ENCODE data around the gene NEU1.

DNA sequence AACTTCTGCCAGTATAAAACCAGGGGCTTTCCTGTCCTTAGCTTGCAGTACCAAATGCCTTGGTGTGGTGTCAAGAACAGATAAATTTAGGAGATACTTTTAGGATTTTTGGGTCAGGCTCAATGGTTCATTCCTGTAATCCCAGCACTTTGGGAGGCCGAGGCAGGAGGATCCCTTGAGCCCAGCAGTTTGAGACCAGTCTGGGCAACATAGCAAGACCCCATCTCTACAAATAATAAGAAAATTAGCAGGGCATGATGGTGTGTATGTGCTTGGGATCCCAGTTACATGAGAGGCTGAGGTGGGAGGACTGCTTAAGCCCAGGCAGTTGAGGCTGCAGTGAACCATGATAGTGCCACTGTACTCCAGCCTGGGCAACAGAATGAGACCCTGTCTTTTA, 42.4 kb upstream of the NEU1 start:
- no peak for TF ChIP-seq CTCF (IDR thresholded peaks at IDR 0.05)
- TF ChIP-seq POLR2A (IDR thresholded peaks at IDR 0.05), result no peak

Measured in thyroid gland (tissue), 4 donors.